ENCODE data around the gene TMEM164.
"Not testable (repeated sequence)": the region's sequence is repeated elsewhere in the genome, so short reads cannot be mapped to it uniquely, and the experiment has no call there.

Gene TMEM164

DNA sequence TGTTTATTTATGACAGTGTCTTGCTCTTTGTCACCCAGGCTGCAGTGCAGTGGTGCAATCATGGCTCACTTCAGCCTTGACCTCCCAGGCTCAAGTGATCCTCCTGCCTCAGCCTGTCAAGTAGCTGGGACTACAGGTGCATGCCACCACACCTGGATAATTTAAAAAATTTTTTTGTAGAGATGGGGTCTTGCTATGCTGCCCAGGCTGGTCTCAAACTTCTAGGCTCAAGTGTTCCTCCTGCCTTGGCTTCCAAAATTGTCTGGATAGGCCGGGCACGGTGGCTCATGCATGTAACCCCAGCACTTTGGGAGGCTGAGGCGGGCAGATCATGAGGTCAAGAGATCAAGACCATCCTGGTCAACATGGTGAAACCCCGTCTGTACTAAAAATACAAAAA, 32.1 kb upstream of the TMEM164 start:
- H2AFZ ChIP-seq (ENCODE audit: insufficient read depth, low read length, poor library complexity); H3K23ac ChIP-seq (ENCODE audit: low read length); H3K9ac ChIP-seq (ENCODE audit: low read length); H3K4me3 ChIP-seq (ENCODE audit: low read depth, low read length); H3K79me2 ChIP-seq (ENCODE audit: control insufficient read depth, insufficient read depth, low read length, poor library complexity); H3K27ac ChIP-seq (ENCODE audit: low read depth, low read length); H3K14ac ChIP-seq (ENCODE audit: low read length); H2AK5ac ChIP-seq (ENCODE audit: low read length); H3K4ac ChIP-seq (ENCODE audit: low read depth, low read length); H3K27me3 ChIP-seq (ENCODE audit: insufficient read depth, low read length); H2BK120ac ChIP-seq (ENCODE audit: insufficient read depth, low read length, poor library complexity); H3K79me1 ChIP-seq (ENCODE audit: low read length); H3K4me2 ChIP-seq (ENCODE audit: low read length); H3K9me3 ChIP-seq (ENCODE audit: insufficient read depth, low read depth, low read length); H2BK12ac ChIP-seq (ENCODE audit: low read length); H3K4me1 ChIP-seq (ENCODE audit: control insufficient read depth in 1 of 2, insufficient read depth in 2 of 2, low read length in 2 of 2); DNase-seq; H3K18ac ChIP-seq (ENCODE audit: low read length); H4K12ac ChIP-seq (ENCODE audit: low read depth, low read length); H4K8ac ChIP-seq (ENCODE audit: low read depth, low read length); H4K91ac ChIP-seq (ENCODE audit: low read depth, low read length); H2BK5ac ChIP-seq (ENCODE audit: low read depth, low read length, poor library complexity); H3K36me3 ChIP-seq (ENCODE audit: control insufficient read depth in 1 of 2, insufficient read depth in 2 of 2, low read length in 2 of 2): not testable (repeated sequence)
- no CpG with 5 or more reads among the region's 4 CpGs for WGBS (ENCODE audit: extremely low coverage, insufficient coverage, insufficient read length)

DNA sequence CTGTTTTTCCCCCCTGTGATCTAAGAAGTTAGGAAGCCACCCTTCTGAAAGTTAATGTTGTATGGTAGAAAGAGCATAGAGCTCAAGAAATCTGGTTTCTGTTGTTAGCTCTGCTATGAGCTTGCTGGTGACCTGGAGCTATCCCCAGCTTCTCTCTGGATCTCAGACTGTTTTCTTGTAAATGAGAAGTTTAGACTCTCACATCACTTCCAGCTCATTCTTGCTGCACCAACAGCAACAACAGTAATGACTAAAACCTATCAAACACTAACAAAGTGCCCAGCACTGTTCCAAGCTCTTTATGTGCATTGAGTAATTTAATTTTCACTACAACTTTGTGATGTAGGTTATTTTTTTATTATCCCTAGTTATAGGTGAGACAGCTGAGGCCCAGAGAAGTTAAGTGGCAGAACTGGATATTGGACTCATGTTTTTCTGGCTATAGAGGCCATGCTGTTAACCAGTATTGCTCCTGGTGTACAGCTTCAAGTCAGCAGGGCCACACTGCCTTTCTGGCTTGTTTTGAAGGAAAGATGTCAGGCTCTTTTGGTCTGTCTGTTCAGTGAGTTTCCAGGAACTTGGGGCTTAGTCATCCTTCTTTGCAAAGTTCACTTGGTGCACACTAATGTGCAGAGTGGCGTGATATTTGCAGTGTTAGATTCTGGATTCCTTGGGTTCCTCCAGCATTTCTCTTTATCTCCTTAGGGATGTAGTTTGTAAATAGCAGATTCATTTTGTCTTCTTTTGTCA, 27.8 kb upstream of the TMEM164 start:
- H3K4me2 ChIP-seq (ENCODE audit: low read length) = no peak overlapping the region
- no peak overlapping the region for H2AFZ ChIP-seq (ENCODE audit: insufficient read depth, low read length, poor library complexity)
- H3K4ac ChIP-seq (ENCODE audit: low read depth, low read length) = no peak overlapping the region
- no peaks in the 10 kb centered on the region for H3K4me1 ChIP-seq (ENCODE audit: control insufficient read depth in 1 of 2, insufficient read depth in 2 of 2, low read length in 2 of 2)
- H3K4me3 ChIP-seq (ENCODE audit: low read depth, low read length) = no peak overlapping the region
- H3K14ac ChIP-seq (ENCODE audit: low read length) = no peak overlapping the region
- H3K27ac ChIP-seq (ENCODE audit: low read depth, low read length) = no peak overlapping the region
- no peak overlapping the region for H3K18ac ChIP-seq (ENCODE audit: low read length)
- H3K9ac ChIP-seq (ENCODE audit: low read length) = no peak overlapping the region
- no peak overlapping the region for H2AK5ac ChIP-seq (ENCODE audit: low read length)
- no peak overlapping the region for H4K91ac ChIP-seq (ENCODE audit: low read depth, low read length)
- no peaks in the 10 kb centered on the region for H3K36me3 ChIP-seq (ENCODE audit: control insufficient read depth in 1 of 2, insufficient read depth in 2 of 2, low read length in 2 of 2)
- H4K8ac ChIP-seq (ENCODE audit: low read depth, low read length) = no peak overlapping the region
- DNase-seq = no peak
- H3K79me2 ChIP-seq (ENCODE audit: control insufficient read depth, insufficient read depth, low read length, poor library complexity) = no peaks in the 10 kb centered on the region
- no peak overlapping the region for H3K23ac ChIP-seq (ENCODE audit: low read length)
- no peak overlapping the region for H2BK120ac ChIP-seq (ENCODE audit: insufficient read depth, low read length, poor library complexity)
- no peak overlapping the region for H2BK12ac ChIP-seq (ENCODE audit: low read length)
- H3K27me3 ChIP-seq (ENCODE audit: insufficient read depth, low read length) = no peaks in the 10 kb centered on the region
- H3K79me1 ChIP-seq (ENCODE audit: low read length) = no peaks in the 10 kb centered on the region
- no peak overlapping the region for H2BK5ac ChIP-seq (ENCODE audit: low read depth, low read length, poor library complexity)
- no CpG with 5 or more reads among the region's 1 CpG for WGBS (ENCODE audit: extremely low coverage, insufficient coverage, insufficient read length)
- no peaks in the 10 kb centered on the region for H3K9me3 ChIP-seq (ENCODE audit: insufficient read depth, low read depth, low read length)
- H4K12ac ChIP-seq (ENCODE audit: low read depth, low read length) = no peak overlapping the region

DNA sequence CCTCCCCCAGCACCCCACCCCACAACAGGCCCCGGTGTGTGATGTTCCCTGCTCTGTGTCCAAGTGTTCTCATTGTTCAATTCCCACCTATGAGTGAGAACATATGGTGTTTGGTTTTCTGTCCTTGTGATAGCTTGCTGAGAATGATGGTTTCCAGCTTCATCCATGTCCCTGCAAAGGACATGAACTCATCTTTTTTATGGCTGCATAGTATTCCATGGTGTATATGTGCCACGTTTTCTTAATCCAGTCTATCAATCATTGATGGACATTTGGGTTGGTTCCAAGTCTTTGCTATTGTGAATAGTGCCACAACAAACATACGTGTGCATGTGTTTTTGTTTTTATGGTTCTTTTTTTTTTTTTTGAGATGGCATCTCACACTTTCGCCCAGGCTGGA, 17.7 kb upstream of the TMEM164 start:
- H3K9me3 ChIP-seq (ENCODE audit: insufficient read depth, low read depth, low read length); H4K12ac ChIP-seq (ENCODE audit: low read depth, low read length); H2BK5ac ChIP-seq (ENCODE audit: low read depth, low read length, poor library complexity); H3K14ac ChIP-seq (ENCODE audit: low read length); H4K8ac ChIP-seq (ENCODE audit: low read depth, low read length); H3K4me3 ChIP-seq (ENCODE audit: low read depth, low read length); H3K4me1 ChIP-seq (ENCODE audit: control insufficient read depth in 1 of 2, insufficient read depth in 2 of 2, low read length in 2 of 2); H4K91ac ChIP-seq (ENCODE audit: low read depth, low read length); H3K18ac ChIP-seq (ENCODE audit: low read length); H3K36me3 ChIP-seq (ENCODE audit: control insufficient read depth in 1 of 2, insufficient read depth in 2 of 2, low read length in 2 of 2); H2AK5ac ChIP-seq (ENCODE audit: low read length); H2AFZ ChIP-seq (ENCODE audit: insufficient read depth, low read length, poor library complexity); H3K4ac ChIP-seq (ENCODE audit: low read depth, low read length); DNase-seq; H3K4me2 ChIP-seq (ENCODE audit: low read length); H3K27ac ChIP-seq (ENCODE audit: low read depth, low read length); H3K27me3 ChIP-seq (ENCODE audit: insufficient read depth, low read length); H3K79me1 ChIP-seq (ENCODE audit: low read length); H3K9ac ChIP-seq (ENCODE audit: low read length); H3K23ac ChIP-seq (ENCODE audit: low read length); H2BK120ac ChIP-seq (ENCODE audit: insufficient read depth, low read length, poor library complexity); H3K79me2 ChIP-seq (ENCODE audit: control insufficient read depth, insufficient read depth, low read length, poor library complexity); H2BK12ac ChIP-seq (ENCODE audit: low read length): not testable (repeated sequence)
- WGBS (ENCODE audit: extremely low coverage, insufficient coverage, insufficient read length) = no CpG with 5 or more reads among the region's 4 CpGs

DNA sequence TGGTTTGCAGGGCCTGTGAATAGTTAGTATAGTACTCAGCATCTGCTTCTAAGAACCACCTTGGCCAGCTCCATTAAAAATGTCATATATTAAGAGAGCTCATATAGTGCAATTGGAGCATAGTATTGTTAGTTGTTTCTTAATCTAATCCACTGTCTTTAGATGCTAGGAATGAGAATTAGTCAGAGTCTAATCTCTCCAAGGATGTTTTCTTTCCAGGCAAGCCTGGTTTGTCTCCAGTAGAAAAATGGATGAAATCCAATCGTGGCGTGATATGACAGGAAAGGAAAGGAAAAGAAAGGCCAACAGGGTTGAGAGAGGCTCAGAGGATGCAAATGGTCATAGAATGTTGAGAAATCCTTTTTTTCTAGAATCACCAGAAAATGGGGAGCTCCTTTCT, 15.0 kb upstream of the TMEM164 start:
- Histone ChIP-seq H3K9me3 (ENCODE audit: insufficient read depth, low read depth, low read length) (no peaks in the 10 kb centered on the region), H2AK5ac (ENCODE audit: low read length) (no peak overlapping the region), H2BK12ac (ENCODE audit: low read length) (no peak overlapping the region), H3K14ac (ENCODE audit: low read length) (no peak overlapping the region), H2BK120ac (ENCODE audit: insufficient read depth, low read length, poor library complexity) (no peak overlapping the region), H3K27me3 (ENCODE audit: insufficient read depth, low read length) (no peaks in the 10 kb centered on the region), H3K79me2 (ENCODE audit: control insufficient read depth, insufficient read depth, low read length, poor library complexity) (no peaks in the 10 kb centered on the region), H3K4me3 (ENCODE audit: low read depth, low read length) (no peak overlapping the region), H2AFZ (ENCODE audit: insufficient read depth, low read length, poor library complexity) (no peak overlapping the region), H3K4me1 (ENCODE audit: control insufficient read depth in 1 of 2, insufficient read depth in 2 of 2, low read length in 2 of 2) (no peaks in the 10 kb centered on the region), H3K79me1 (ENCODE audit: low read length) (no peaks in the 10 kb centered on the region), H3K18ac (ENCODE audit: low read length) (no peak overlapping the region), H3K23ac (ENCODE audit: low read length) (no peak overlapping the region), H3K4me2 (ENCODE audit: low read length) (no peak overlapping the region), H4K8ac (ENCODE audit: low read depth, low read length) (no peak overlapping the region), H3K27ac (ENCODE audit: low read depth, low read length) (no peak overlapping the region), H3K9ac (ENCODE audit: low read length) (no peak overlapping the region), H2BK5ac (ENCODE audit: low read depth, low read length, poor library complexity) (no peak overlapping the region), H3K36me3 (ENCODE audit: control insufficient read depth in 1 of 2, insufficient read depth in 2 of 2, low read length in 2 of 2) (no peaks in the 10 kb centered on the region), H3K4ac (ENCODE audit: low read depth, low read length) (no peak overlapping the region), H4K12ac (ENCODE audit: low read depth, low read length) (no peak overlapping the region), H4K91ac (ENCODE audit: low read depth, low read length) (no peak overlapping the region)
- DNase-seq = no peak
- no CpG with 5 or more reads among the region's 2 CpGs for WGBS (ENCODE audit: extremely low coverage, insufficient coverage, insufficient read length)
